Activated T-cell treated with anti-CD3 and anti-CD28 coated beads for 1 hour (primary cell): Measurements from ENCODE around the gene KCNG2.

ENCODE experiments used
- DNase-seq: peaks from one replicate; pipeline ENCODE4 v3.0.0-alpha.2; 2020; ENCODE audit warnings: low read depth

Gene KCNG2

DNA sequence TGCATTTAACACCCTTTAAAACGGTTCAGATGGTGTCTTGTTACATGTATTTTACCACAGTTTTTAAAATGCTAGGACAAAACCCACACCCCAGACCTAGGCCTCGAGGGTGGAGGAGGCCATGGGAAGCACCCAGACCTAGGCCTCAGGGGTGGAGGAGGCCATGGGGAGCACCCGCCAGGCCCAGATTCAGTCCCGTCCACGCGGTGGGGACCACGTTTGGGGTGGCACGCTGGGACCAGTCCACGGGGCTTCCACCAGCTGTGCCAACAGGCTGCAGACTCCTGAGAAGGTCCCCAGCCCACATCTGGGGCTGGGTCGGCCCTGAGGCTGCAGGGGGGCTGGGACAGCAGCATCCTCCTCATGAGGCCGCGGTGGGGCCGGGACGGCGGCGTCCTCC lies 90.3 kb downstream of the KCNG2 start:
- no peak for DNase-seq

DNA sequence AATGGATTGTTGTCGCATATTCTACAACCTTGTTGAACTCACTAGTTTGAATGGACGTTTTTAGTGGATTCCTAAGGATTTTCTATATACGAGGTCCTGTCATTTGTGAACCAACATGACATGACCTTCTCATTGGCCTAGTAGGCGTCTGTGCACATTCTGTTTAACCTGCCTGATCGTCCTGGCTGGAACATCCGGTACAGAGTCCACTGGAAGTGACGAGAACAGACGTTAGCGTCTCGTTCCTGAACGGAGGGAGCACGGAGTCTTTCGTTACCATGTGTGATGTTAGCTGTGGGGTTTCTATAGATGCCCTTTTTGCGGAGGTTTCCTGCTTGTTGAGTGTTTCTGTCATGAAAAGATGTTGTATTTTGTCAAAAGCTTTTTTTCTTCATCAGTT lies 91.8 kb downstream of the KCNG2 start:
- no peak for DNase-seq

DNA sequence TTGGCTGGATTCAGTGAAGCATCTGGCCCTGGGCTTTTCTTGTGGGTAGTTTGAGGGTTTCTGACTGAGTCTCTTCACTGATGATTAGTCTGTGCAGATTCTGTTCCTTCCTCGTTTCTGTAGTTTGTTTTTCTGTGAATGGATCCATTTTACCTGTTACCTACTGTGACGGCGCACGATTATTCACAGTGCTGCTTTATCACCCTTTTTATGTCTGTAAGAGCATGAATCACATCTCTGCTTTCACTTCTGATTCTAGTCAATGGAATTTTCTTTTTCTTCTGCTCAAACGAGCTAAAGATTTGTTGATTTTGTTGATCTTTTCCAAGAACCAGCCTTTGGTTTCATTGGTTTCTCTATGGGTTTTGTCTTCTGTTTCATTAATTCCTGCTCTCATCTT lies 92.9 kb downstream of the KCNG2 start:
- no peak for DNase-seq

DNA sequence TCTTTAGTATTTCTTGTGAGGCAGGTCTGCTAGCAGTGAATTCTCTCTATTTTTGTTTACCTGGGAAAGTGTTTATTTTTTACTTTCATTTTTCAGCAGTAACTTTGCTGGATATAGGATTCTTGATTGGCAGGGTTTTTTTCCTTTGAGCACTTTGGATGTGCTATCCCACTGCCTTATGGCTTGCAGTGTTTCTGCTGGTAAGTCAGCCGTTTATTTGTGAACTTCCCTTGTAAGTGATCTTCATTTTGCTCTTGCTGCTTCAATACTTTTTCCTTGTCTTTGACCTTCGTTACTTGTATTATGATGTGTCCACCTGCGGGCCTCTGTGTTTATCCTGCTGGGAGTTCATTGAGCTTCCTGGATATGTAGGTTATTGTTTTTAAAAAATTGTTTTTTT lies 99.0 kb downstream of the KCNG2 start:
- DNase-seq, result no peak

- no peak for DNase-seq
Observed at GRCh38 chr18:79897940-79898625, 100.3 kb downstream of the KCNG2 start.

GRCh38 chr18:79898952-79899608 lies 101.3 kb downstream of the KCNG2 start:
- DNase-seq, result no peak

- no peak for DNase-seq
Observed at GRCh38 chr18:79899609-79900445, 102.1 kb downstream of the KCNG2 start.

DNA sequence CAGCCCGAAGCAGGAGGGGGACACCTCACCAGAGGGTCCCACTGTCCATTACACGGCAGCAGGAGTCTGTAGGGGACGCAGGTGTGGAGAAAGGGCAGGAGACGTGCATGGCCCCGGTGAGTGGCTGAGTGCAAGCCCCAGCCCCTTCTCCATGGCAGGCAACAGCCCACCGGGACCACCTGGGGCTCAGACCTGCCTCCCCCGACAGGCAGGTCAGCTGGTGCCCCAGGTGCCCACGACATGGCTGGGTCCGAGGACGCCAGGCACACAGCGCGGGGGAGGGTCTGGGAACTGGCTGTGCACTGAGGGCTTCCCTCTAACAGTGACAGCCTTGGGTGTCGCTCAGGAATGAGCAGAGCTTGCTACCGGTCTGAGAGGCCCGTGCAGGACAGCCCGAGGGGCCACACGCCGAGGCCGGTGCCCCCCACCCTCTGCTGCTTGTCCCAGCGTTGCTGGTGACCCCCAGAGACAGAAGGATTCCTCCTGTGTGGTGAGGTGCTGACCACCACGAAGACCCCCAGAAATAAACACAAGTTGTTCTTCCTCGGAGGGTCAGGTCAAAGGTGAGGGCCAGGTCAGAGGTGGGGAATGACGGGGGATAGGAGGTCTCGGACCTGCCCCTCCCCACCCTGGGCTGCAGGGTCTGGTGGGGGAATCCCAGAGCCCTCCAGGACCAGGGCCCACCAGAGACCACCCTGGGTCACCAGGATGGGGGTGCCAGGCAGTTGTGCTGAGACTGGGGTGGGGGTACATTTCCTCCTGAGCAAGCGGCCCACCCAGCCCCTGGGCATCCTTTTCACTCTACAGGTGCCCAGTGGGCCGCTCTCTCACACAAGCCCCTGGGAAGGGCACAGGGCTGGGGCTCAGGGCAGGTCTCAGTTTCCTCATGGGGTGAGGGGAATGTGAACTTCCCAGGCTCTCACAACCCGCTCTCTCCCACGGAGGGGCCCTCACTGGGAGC lies 103.2 kb downstream of the KCNG2 start:
- DNase-seq, result no peak

- no peak for DNase-seq
Observed at GRCh38 chr18:79901665-79902064, 103.9 kb downstream of the KCNG2 start.

DNA sequence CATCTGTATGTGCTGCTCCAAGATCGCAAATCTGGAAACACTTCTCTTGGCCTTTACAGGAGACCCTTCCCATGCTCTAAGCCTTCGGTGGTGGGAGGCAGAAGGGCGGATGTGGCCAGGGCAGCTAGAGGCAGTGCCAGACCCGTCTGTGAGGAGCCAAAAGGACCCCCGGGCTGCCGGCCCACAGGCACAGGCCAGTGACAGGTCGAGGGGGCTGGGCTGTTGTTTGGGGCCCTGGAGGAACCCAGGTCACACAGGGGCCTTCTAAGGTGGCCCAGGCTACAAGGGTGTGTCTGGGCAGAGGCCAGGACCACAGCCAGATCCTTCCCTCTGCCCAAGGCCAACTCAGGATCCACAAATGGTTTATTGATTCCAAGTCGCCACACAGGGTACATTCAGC lies 104.3 kb downstream of the KCNG2 start:
- no peak for DNase-seq

- DNase-seq, result no peak
Observed at GRCh38 chr18:79902640-79903039, 104.9 kb downstream of the KCNG2 start.

DNA sequence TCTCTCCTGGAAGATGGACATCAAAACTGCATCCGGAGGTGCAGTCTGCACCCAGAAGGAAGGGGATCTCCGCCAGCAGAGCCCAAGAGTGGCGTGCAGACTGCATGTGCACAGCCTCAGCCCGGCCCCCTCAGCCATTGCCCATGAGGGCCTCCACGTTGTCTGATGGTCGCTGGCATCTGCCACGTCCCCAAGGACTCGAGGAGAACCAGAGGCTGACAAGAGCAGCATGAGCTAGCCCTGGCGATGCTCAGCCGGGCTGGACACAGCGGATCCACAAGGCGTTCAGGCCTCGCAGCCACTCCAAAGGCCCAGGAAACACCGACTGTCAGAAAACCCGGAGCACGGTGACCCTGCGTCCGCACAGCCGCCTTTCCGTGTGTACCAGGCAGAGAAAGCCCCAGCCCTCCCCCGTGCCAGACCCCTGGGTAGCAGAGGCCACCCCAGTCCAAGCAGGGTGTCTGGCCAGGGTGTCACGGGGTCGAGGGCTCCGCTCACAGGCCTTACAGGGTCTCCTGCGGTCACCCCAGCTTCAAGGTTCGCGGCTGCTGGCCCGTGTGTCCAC lies 105.4 kb downstream of the KCNG2 start:
- no peak for DNase-seq

DNA sequence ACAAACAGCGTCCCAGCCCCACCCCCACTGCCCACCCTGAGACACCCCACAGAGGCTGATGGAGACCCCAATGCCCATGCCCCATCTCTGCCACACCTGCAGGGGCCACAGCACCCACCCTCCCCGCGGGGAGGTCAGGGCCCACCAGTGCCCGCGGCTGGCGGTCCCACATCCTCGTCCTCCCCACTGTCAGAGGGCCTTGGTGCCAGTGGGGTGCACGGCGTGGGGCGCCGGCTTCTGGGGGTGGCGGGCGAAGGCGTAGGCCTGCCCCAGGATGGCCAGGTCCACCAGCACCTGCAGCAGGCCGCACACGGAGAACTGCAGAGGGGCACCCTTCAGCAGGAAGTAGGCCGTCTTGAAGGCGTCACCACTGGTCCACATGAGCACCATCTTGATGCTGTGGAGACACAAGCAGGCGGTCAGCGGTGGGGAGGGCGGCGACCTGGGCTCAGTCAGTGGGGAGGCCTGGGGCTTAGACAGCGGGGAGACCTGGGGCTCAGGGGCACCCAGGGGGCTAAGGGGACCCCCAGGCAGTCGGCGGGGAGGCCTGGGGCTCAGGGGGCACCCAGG lies 106.1 kb downstream of the KCNG2 start:
- DNase-seq, result no peak

GRCh38 chr18:79904357-79905147 lies 106.8 kb downstream of the KCNG2 start:
- DNase-seq, result no peak

GRCh38 chr18:79905389-79905911 lies 107.7 kb downstream of the KCNG2 start:
- no peak for DNase-seq

GRCh38 chr18:79905993-79906392 lies 108.3 kb downstream of the KCNG2 start:
- DNase-seq, result no peak

DNA sequence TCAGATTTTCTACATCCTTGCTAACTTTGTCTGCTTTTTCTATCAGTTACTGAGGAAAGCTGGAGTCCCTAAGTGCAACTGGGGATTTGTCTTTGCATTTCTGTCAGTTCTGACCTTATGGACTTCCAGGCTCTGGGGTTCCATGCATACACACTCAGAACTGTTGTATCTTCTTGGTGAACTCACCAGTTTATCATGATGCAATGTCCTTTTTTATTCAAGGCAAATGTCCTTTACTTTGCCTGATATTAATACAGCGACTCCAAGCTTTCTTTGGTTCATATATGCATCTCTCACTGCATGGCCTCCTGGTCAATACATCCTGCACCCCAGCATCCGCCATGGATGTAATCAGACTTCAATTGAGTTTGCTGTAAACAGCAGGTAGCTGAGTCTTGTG lies 109.0 kb downstream of the KCNG2 start:
- no peak for DNase-seq

DNA sequence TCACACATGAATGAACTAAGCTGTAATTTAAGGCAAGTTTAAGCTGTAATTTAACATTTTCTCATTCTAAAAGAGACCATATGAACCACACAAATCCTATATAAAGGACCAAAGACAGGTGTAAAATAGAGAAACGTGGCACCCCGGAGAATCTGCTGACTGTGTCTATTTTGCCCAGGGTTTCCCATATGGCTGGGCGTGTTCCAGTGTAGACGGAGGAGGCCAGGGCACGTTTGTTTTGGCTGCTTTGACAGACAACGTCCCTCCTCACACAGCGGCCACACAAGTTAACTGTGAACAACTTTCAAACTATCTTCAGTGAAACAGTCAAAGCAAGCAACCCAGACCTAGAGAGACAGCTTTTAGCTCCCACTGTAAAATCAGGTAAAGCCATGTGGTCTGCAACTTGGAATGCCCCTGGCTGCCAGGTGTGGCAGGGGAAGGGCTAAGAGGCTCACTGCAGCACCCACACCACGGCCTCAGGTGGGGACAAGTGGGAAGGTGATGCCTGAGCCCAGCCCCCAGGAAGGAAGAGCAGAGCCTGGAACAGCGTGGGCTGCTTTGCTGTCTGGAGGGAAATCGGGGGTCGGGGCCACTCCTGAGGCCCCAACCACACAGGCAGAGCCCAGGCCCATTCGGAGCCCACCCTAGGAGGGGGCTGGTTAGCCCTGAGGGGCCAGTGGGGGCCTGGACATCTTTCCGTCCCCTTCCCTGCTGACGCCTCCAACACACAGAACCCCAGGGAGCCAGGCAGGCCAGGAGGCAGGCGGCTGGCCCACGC lies 113.0 kb downstream of the KCNG2 start:
- no peak for DNase-seq
